ENCODE results near the gene GMIP. TPM values are rescaled to one million over a fixed set of nuclear protein-coding genes. Genes with fewer than 3 reads are reported as not detected.

GMIP gene
- total and polyA plus RNA-seq, 8 donors = 5.2 to 96.2 (median 13.8) TPM

DNA sequence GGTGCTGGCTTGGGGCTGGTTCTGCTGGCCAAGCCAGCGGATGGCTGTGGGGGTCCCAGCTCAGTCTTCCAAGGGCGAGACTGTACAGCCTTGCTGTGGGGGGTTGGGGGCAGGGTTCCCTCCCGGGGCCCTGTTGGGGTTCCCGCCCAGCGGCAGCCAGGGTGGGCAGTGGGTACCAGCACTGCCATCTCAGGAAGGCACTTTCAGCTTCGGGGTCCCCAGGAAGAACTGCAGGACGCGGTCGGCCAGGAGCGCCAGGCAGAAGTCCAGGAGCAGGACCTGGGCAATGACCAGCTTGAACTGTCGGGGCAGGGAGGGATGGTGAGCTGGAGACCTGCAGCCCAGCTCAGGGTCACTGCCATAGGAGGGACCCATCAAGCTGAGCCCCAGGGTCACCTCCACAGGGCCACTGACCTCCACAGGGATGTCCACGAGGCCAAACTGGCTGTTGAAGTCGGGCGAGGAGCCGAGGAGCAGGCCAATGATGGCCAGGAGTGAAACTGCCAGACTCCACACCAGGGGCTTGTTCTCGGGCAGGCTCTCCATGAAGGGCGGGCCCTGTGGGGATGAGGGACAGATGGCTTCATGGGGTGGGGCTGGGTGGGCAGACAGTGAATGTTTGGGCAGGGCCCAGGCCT lies 1.9 kb upstream of the GMIP start:
- no peaks in the 10 kb centered on the region for H3K9me3 ChIP-seq
- H3K4me1 ChIP-seq = peaks cover 8 to 24% (median 20%) of the 10 kb centered on the region in 4 donors
- intact Hi-C loops (cut with DNase I; ENCODE audit: low total_unique reads) = no loop called here
- no peak overlapping the region for H3K4me3 ChIP-seq
- no peaks in the 10 kb centered on the region for H3K27me3 ChIP-seq
- TF ChIP-seq CTCF (IDR thresholded peaks at IDR 0.05) (no peak), POLR2A (IDR thresholded peaks at IDR 0.05) (no peak), EP300 (IDR thresholded peaks at IDR 0.05) (no peak), POLR2AphosphoS5 (IDR thresholded peaks at IDR 0.05) (no peak)
- no peak for DNase-seq
- no peak overlapping the region for H3K27ac ChIP-seq
- H3K36me3 ChIP-seq = peaks cover 45 to 75% (median 60%) of the 10 kb centered on the region in 4 donors
- WGBS, 5 donors = 89 to 94% (median 92%) methylated on average over 17 of the region's 17 CpGs

- H3K9me3 ChIP-seq = no peaks in the 10 kb centered on the region
- intact Hi-C loops (cut with DNase I; ENCODE audit: low total_unique reads) = loop anchor here (5.0 kb wide), 1 partner anchor 107 kb away; the partner anchor contains the start of gene CILP2
- DNase-seq = no peak
- peaks cover 8 to 24% (median 20%) of the 10 kb centered on the region in 4 donors for H3K4me1 ChIP-seq
- H3K36me3 ChIP-seq = peaks cover 34 to 73% (median 58%) of the 10 kb centered on the region in 4 donors
- TF ChIP-seq EP300 (IDR thresholded peaks at IDR 0.05) (no peak), CTCF (IDR thresholded peaks at IDR 0.05) (peak in 3 of 7 experiments; percentile 1 to 60 (median 34))
- no peaks in the 10 kb centered on the region for H3K27me3 ChIP-seq
- peak overlapping the region; percentile 63 to 87 (median 80) for H3K4me3 ChIP-seq
- 22 to 33% (median 24%) methylated on average over 3 to 5 of the region's 5 CpGs for WGBS, 5 donors
- H3K27ac ChIP-seq = peak overlapping the region; percentile 73 to 91 (median 86)
Observed at GRCh38 chr19:19644054-19644388, 564 bp upstream of the GMIP start.

- Histone ChIP-seq H3K27me3 (no peaks in the 10 kb centered on the region), H3K27ac (peak overlapping the region; percentile 68 to 91 (median 86)), H3K4me1 (peaks cover 8 to 24% (median 20%) of the 10 kb centered on the region in 4 donors), H3K36me3 (peaks cover 29 to 73% (median 55%) of the 10 kb centered on the region in 4 donors), H3K9me3 (no peaks in the 10 kb centered on the region), H3K4me3 (peak overlapping the region; percentile 63 to 87 (median 80))
- 11 to 25% (median 21%) methylated on average over 8 to 16 of the region's 16 CpGs for WGBS, 5 donors
- DNase-seq = no peak
- TF ChIP-seq CTCF (IDR thresholded peaks at IDR 0.05) (no peak), POLR2A (IDR thresholded peaks at IDR 0.05) (no peak), POLR2AphosphoS5 (IDR thresholded peaks at IDR 0.05) (no peak), EP300 (IDR thresholded peaks at IDR 0.05) (no peak)
- intact Hi-C loops (cut with DNase I; ENCODE audit: low total_unique reads) = loop anchor here (5.0 kb wide), 1 partner anchor 105 kb away; the partner anchor contains the start of gene CILP2
Observed at GRCh38 chr19:19642506-19643157, 825 bp downstream of the GMIP start.

DNA sequence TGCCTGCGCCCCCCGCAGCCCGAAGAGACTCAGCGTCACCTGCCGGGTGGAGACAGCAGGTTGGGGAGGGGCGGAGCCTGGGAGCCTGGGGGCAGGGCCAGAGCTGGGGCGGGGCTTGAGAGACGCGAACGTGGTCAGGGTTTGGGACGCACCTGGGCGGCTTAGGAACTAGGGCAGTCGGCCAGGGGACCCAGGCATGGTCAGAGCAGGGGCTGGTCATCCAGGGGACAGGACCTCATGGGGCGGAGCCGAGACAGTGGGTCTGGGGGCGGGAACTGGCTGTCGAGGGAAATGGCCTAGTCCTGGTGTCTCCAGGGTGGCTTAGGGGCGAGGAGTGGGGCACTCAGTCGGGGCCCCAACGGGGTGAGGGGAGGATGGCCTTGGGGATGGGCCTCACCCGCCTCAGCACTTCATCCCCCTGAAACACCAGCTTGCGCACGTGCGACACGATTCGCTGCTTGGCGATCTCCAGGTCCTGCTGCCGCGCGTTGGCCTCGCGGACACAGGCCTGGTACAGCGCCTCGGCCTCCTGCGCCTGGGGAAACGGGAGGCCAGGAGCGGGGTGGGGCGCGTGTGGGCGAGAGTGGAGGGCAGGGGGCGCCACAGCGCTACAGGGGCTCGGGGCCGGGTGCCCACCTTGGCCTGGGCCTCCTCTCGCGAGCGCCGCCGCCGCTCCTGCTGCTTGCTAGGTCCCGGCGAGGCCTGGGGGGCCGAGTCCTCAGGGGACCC lies 5.8 kb downstream of the GMIP start:
- Histone ChIP-seq H3K27me3 (no peaks in the 10 kb centered on the region), H3K27ac (no peak overlapping the region), H3K9me3 (no peaks in the 10 kb centered on the region), H3K4me1 (peaks cover 3 to 15% (median 6%) of the 10 kb centered on the region in 4 donors), H3K36me3 (peaks cover 19 to 89% (median 70%) of the 10 kb centered on the region in 4 donors), H3K4me3 (peak overlapping the region in 3 of 4 donors; percentile 2 to 35 (median 22))
- TF ChIP-seq EP300 (IDR thresholded peaks at IDR 0.05) = no peak
- no peak for TF ChIP-seq POLR2AphosphoS5 (IDR thresholded peaks at IDR 0.05)
- TF ChIP-seq CTCF (IDR thresholded peaks at IDR 0.05) = no peak
- TF ChIP-seq POLR2A (IDR thresholded peaks at IDR 0.05) = no peak
- WGBS, 5 donors = 71 to 81% (median 79%) methylated on average over 41 to 53 of the region's 53 CpGs
- peak; percentile 38 to 69 for DNase-seq
- intact Hi-C loops (cut with DNase I; ENCODE audit: low total_unique reads) = no loop called here
